ENCODE results near the gene RFPL1.

The RFPL1 gene

GRCh38 chr22:29479417-29480261 is 41.3 kb downstream of the RFPL1 start, which contains the start of gene NEFH:
NEFH (plus strand) TSS chr22:29480218; CDS start chr22:29480263, 45 bp downstream.
- DNase-seq, result no peak

GRCh38 chr22:29480262-29480511 is 41.8 kb downstream of the RFPL1 start:
- no peak for DNase-seq

- DNase-seq, result peak; percentile 68 to 82 (median 74)
Observed at GRCh38 chr22:29480512-29481264, 42.3 kb downstream of the RFPL1 start.

GRCh38 chr22:29481265-29482000 is 43.0 kb downstream of the RFPL1 start:
- peak; percentile 35 to 66 (median 46) for DNase-seq

- no peak for DNase-seq
Observed at GRCh38 chr22:29482253-29482652, 43.9 kb downstream of the RFPL1 start.

GRCh38 chr22:29482726-29483125 is 44.3 kb downstream of the RFPL1 start:
- no peak for DNase-seq

- no peak for DNase-seq
Observed at GRCh38 chr22:29483254-29483653, 44.9 kb downstream of the RFPL1 start.

- peak; percentile 52 to 69 (median 54) for DNase-seq
Observed at GRCh38 chr22:29484642-29485041, 46.3 kb downstream of the RFPL1 start.

- no peak for DNase-seq
Observed at GRCh38 chr22:29485448-29485847, 47.1 kb downstream of the RFPL1 start.

- peak in 2 of 3 donors; percentile 4 to 21 for DNase-seq
Observed at GRCh38 chr22:29487426-29487986, 49.1 kb downstream of the RFPL1 start.

GRCh38 chr22:29489127-29489780 is 50.9 kb downstream of the RFPL1 start:
- DNase-seq, result peak; percentile 79 to 82 (median 80)

- no peak for DNase-seq
Observed at GRCh38 chr22:29491012-29491411, 52.6 kb downstream of the RFPL1 start.
